OCI-LY7 (cell line): Measurements from ENCODE around the gene MAP1A. TPM values are rescaled to one million over a fixed set of nuclear protein-coding genes. Genes with fewer than 3 reads are reported as not detected.

Experiments used
- BruUV-seq: library from RNA; stranded (reverse); fragments of 400-500 nt; replicated peaks from 2 replicates; lab custom pipeline; 2021; lab: Mats Ljungman, UMichigan
- CTCF ChIA-PET: fragments of 300-600 bp; sonication (Branson Sonifier 250); formaldehyde crosslinking; loops from one replicate; lab custom pipeline; 2022; ENCODE audit warnings: antibody characterized with exemption; ENCODE audit not compliant: unreplicated experiment; lab: Charles Lee
- POLR2A ChIA-PET: fragments of 300-600 bp; sonication (Branson Sonifier 250); formaldehyde crosslinking; loops from one replicate; lab custom pipeline; 2022; ENCODE audit warnings: antibody characterized with exemption; lab: Charles Lee
- DNase-seq: peaks from one replicate; pipeline ENCODE4 v3.0.0-alpha.2; 2015; ENCODE audit warnings: low spot score
- H2AFZ ChIP-seq: fragments of 200-600 bp; sonication (generic), shearing (Covaris generic); 2 replicates; pipeline ENCODE4 v1.6.1; 2014; ENCODE audit warnings: mild to moderate bottlenecking, antibody characterized with exemption, low read length, moderate library complexity
- H3K27ac ChIP-seq: fragments of 200-600 bp; sonication (generic); 2 replicates; pipeline ENCODE4 v1.5.1; 2014; ENCODE audit warnings: mixed run types, low read depth, mild to moderate bottlenecking, moderate library complexity, low read length, inconsistent platforms; ENCODE audit not compliant: poor library complexity, severe bottlenecking
- H3K36me3 ChIP-seq: fragments of 200-600 bp; sonication (generic); 2 replicates; pipeline ENCODE4 v1.6.1; 2014; ENCODE audit warnings: mild to moderate bottlenecking, antibody characterized with exemption, low read length, moderate library complexity, mixed read lengths; ENCODE audit not compliant: insufficient read depth
- H3K4me1 ChIP-seq: fragments of 200-600 bp; sonication (generic); 2 replicates; pipeline ENCODE4 v1.5.1; 2014; ENCODE audit warnings: mild to moderate bottlenecking, low read length; ENCODE audit not compliant: insufficient read depth, poor library complexity, severe bottlenecking
- H3K4me2 ChIP-seq: fragments of 200-600 bp; sonication (generic); 2 replicates; pipeline ENCODE4 v1.6.1; 2014; ENCODE audit warnings: mild to moderate bottlenecking, low read length
- H3K4me3 ChIP-seq: fragments of 200-600 bp; sonication (generic); 2 replicates; pipeline ENCODE4 v1.5.1; 2014; ENCODE audit warnings: mild to moderate bottlenecking, low read depth, low read length; ENCODE audit not compliant: poor library complexity, severe bottlenecking
- H3K79me2 ChIP-seq: fragments of 200-600 bp; sonication (generic); 2 replicates; pipeline ENCODE4 v1.6.1; 2016; ENCODE audit warnings: low read depth, mild to moderate bottlenecking, low read length, moderate library complexity, mixed read lengths; ENCODE audit not compliant: insufficient read depth
- H3K9me2 ChIP-seq: fragments of 200-600 bp; sonication (generic); 2 replicates; pipeline ENCODE4 v1.6.1; 2016; ENCODE audit warnings: mild to moderate bottlenecking, low read length, mixed read lengths; ENCODE audit not compliant: insufficient read depth
- H3K9me3 ChIP-seq: fragments of 200-600 bp; sonication (generic); 2 replicates; pipeline ENCODE4 v1.6.1; 2014; ENCODE audit warnings: mild to moderate bottlenecking, mixed run types, low read length, mixed read lengths
- H4K20me1 ChIP-seq: fragments of 200-600 bp; sonication (generic); 2 replicates; pipeline ENCODE4 v1.6.1; 2014; ENCODE audit warnings: mild to moderate bottlenecking, antibody characterized with exemption, low read length, moderate library complexity, mixed read lengths; ENCODE audit not compliant: insufficient read depth
- EZH2phosphoT487 ChIP-seq: fragments of 200-600 bp; sonication (generic); IDR thresholded peaks from 2 replicates; pipeline ENCODE4 v1.6.1; 2018; ENCODE audit warnings: low read depth, borderline replicate concordance, mild to moderate bottlenecking, mixed run types, antibody characterized with exemption, low read length, moderate library complexity, mixed read lengths
- intact Hi-C: fragments of 100-400 bp; cut with micrococcal nuclease; formaldehyde crosslinking; loops from one replicate; pipeline ENCODE4 v1.10.0; 2022; ENCODE audit not compliant: unreplicated experiment
- total RNA-seq, 2 experiments: library from RNA; depleted of rRNA in 1 of 2; stranded (reverse); fragments of >200 nt in 1 of 2; shearing (Covaris generic) in 1 of 2; gene quantifications; 2 replicates each; pipeline ENCODE4 v1.2.3, GENCODE V29; 2014 to 2022
- TF ChIP-seq, protein P1 (sequence below): fragments of 200-600 bp; sonication (generic); conservative IDR thresholded peaks from 2 replicates; pipeline ENCODE4 v1.5.1; 2014; ENCODE audit warnings: mild to moderate bottlenecking, antibody characterized with exemption, low read length, moderate library complexity, mixed read lengths

Gene MAP1A
- total RNA-seq, 2 experiments from 2014 or later: 3.3 to 3.8 TPM

DNA sequence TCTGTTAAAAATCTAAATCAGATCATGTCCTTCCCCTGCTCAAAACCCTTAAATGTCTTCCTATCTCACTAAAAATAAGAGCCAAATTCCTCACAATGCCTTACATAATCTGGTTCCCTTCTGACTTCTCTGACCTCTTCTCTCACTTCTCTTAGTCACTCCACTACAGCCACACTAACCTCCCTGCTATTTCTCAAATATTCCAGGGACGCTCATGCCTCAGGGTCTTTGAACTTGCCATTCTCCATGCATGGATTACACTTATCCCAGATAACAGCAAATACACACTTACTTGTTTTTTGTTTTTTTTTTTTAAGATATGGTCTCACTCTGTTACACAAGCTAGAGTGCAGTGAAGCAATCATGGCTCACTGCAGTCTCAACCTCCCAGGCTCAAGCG is 33.0 kb upstream of the MAP1A start:
- TF ChIP-seq, protein P1, sequence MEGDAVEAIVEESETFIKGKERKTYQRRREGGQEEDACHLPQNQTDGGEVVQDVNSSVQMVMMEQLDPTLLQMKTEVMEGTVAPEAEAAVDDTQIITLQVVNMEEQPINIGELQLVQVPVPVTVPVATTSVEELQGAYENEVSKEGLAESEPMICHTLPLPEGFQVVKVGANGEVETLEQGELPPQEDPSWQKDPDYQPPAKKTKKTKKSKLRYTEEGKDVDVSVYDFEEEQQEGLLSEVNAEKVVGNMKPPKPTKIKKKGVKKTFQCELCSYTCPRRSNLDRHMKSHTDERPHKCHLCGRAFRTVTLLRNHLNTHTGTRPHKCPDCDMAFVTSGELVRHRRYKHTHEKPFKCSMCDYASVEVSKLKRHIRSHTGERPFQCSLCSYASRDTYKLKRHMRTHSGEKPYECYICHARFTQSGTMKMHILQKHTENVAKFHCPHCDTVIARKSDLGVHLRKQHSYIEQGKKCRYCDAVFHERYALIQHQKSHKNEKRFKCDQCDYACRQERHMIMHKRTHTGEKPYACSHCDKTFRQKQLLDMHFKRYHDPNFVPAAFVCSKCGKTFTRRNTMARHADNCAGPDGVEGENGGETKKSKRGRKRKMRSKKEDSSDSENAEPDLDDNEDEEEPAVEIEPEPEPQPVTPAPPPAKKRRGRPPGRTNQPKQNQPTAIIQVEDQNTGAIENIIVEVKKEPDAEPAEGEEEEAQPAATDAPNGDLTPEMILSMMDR: no peak
- no peak for TF ChIP-seq EZH2phosphoT487
- Histone ChIP-seq H3K9me3 (no peaks in the 10 kb centered on the region), H3K4me1 (no peaks in the 10 kb centered on the region), H3K9me2 (no peaks in the 10 kb centered on the region), H3K79me2 (no peaks in the 10 kb centered on the region), H3K36me3 (peaks cover 66% of the 10 kb centered on the region), H3K27ac (no peak overlapping the region), H2AFZ (no peak overlapping the region), H4K20me1 (no peaks in the 10 kb centered on the region), H3K4me2 (no peak overlapping the region), H3K4me3 (no peak overlapping the region)
- intact Hi-C loops: no loop called here
- ChIA-PET POLR2A (interaction anchor here (0.6 kb wide), 1 partner anchor 8 kb away, joined by 4 read pairs; the partner anchor contains the start of gene TP53BP1), CTCF (no interaction called here)
- no peak for DNase-seq
- BruUV-seq: no TSS peak

DNA sequence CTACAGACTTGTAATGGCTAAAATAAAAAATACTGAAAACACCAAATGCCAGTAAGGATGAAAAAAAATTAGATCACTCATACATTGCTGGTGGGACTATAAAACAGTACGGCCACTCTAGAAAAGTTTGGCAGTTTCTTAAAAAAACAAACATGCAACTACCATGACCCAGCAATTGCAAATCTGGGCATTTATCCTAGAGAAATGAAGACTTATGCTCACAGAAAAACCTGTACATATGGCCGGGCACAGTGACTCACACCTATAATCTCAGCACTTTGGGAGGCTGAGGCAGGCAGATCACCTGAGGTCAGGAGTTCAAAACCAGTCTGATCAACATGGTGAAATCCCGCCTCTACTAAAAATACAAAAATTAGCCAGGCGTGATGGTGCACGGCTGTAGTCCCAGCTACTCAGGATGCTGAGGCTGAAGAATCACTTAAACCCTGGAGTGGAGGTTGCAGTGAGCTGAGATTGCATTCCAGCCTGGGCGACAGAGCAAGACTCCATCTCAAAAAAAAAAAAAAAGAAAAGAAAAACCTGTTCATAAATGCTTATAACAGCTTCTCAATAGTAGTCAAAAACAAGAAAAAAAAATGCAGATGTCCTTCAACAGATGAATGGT is 30.0 kb upstream of the MAP1A start:
- H4K20me1 ChIP-seq: no peaks in the 10 kb centered on the region
- H3K79me2 ChIP-seq: peaks cover 10% of the 10 kb centered on the region; the same call in 1 of the 2 replicates
- no peak overlapping the region for H3K4me2 ChIP-seq
- CTCF ChIA-PET: no interaction called here
- no peak for DNase-seq
- no peak overlapping the region for H2AFZ ChIP-seq
- intact Hi-C loops: no loop called here
- H3K9me3 ChIP-seq: no peaks in the 10 kb centered on the region
- peaks cover 8% of the 10 kb centered on the region for H3K4me1 ChIP-seq
- TF ChIP-seq, protein P1: no peak
- TF ChIP-seq EZH2phosphoT487: no peak
- peaks cover 72% of the 10 kb centered on the region for H3K36me3 ChIP-seq
- POLR2A ChIA-PET: interaction anchor here (0.6 kb wide), 1 partner anchor 810 kb away, joined by 5 read pairs; no protein-coding TSS in a partner anchor
- no peak overlapping the region for H3K27ac ChIP-seq
- no peaks in the 10 kb centered on the region for H3K9me2 ChIP-seq
- no TSS peak for BruUV-seq
- no peak overlapping the region for H3K4me3 ChIP-seq

DNA sequence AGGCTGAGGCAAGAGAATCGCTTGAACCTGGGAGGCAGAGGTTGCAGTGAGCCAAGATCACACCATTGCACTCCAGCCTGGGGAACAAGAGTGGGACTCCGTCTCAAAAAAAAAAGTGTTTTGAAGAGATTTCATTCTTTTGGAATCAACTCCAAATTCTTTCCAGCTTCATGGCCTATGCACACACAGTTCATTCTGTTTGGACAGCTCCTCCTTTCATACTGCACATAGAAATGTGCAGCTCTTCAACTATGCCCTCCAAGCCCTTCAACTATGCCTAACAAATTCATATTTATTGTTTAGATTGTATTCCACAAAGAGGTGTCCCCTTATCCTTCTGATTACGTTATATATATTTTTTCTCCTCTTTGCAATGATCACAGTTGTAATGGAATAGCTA is 28.6 kb upstream of the MAP1A start:
- no peak overlapping the region for H3K4me2 ChIP-seq
- H3K9me3 ChIP-seq: no peaks in the 10 kb centered on the region
- POLR2A ChIA-PET: interaction anchor here (0.9 kb wide), 1 partner anchor 13 kb away, joined by 6 read pairs; no protein-coding TSS in a partner anchor
- BruUV-seq: no TSS peak
- peaks cover 71% of the 10 kb centered on the region for H3K36me3 ChIP-seq
- H3K4me1 ChIP-seq: peaks cover 13% of the 10 kb centered on the region
- H3K27ac ChIP-seq: no peak overlapping the region
- H2AFZ ChIP-seq: no peak overlapping the region
- no peaks in the 10 kb centered on the region for H3K9me2 ChIP-seq
- DNase-seq: no peak
- H3K79me2 ChIP-seq: peaks cover 13% of the 10 kb centered on the region; the same call in 1 of the 2 replicates
- CTCF ChIA-PET: no interaction called here
- no peak overlapping the region for H3K4me3 ChIP-seq
- no peaks in the 10 kb centered on the region for H4K20me1 ChIP-seq
- intact Hi-C loops: no loop called here
- TF ChIP-seq, protein P1: no peak
